PC-9 (cell line): ENCODE measurements around the gene ZNF440. TPM values are rescaled to one million over a fixed set of nuclear protein-coding genes. Genes with fewer than 3 reads are reported as not detected.
"Not testable (repeated sequence)": the region's sequence is repeated elsewhere in the genome, so short reads cannot be mapped to it uniquely, and the experiment has no call there.

Experiments
- BruUV-seq: library from RNA; stranded (reverse); fragments of 400-500 nt; replicated peaks from 2 replicates; lab custom pipeline; 2021; lab: Mats Ljungman, UMichigan
- CTCF ChIA-PET: fragments of 300-600 bp; sonication (Branson Sonifier 250); formaldehyde crosslinking; loops from one replicate; lab custom pipeline; 2022; ENCODE audit warnings: antibody characterized with exemption; lab: Charles Lee
- POLR2A ChIA-PET: fragments of 300-600 bp; sonication (Branson Sonifier 250); formaldehyde crosslinking; loops from one replicate; lab custom pipeline; 2022; ENCODE audit warnings: antibody characterized with exemption; ENCODE audit not compliant: unreplicated experiment; lab: Charles Lee
- DNase-seq, 2 experiments: peaks; one replicate each; pipeline versions ENCODE4 v3.0.0 to v3.0.0-alpha.2; 2015 to 2022; ENCODE audit warnings: mixed read lengths in 1 of 2
- H2AFZ ChIP-seq: fragments of 200-600 bp; sonication (generic); 2 replicates; pipeline ENCODE4 v1.8.1; 2017; ENCODE audit warnings: antibody characterized with exemption
- H3F3A ChIP-seq: fragments of 200-600 bp; sonication (generic); 2 replicates; pipeline ENCODE4 v1.8.1; 2017; ENCODE audit warnings: antibody characterized with exemption, mild to moderate bottlenecking, low read depth; ENCODE audit not compliant: insufficient read depth
- H3K27ac ChIP-seq: fragments of 200-600 bp; sonication (generic); 2 replicates; pipeline ENCODE4 v1.6.1; 2016; ENCODE audit warnings: mixed run types
- H3K27me3 ChIP-seq: fragments of 200-600 bp; sonication (generic); 2 replicates; pipeline ENCODE4 v1.6.1; 2016; ENCODE audit warnings: low read depth, mixed run types; ENCODE audit not compliant: insufficient read depth
- H3K36me3 ChIP-seq: fragments of 200-600 bp; sonication (generic); 2 replicates; pipeline ENCODE4 v1.6.1; 2016; ENCODE audit warnings: low read depth, mixed run types
- H3K4me1 ChIP-seq: fragments of 200-600 bp; sonication (generic); replicated peaks from 2 replicates; pipeline ENCODE4 v1.6.1; 2016; ENCODE audit warnings: mixed run types; ENCODE audit not compliant: insufficient read depth
- H3K4me2 ChIP-seq: fragments of 200-600 bp; sonication (generic); 2 replicates; pipeline ENCODE4 v1.6.1; 2017; ENCODE audit warnings: mixed run types
- H3K4me3 ChIP-seq: fragments of 200-600 bp; sonication (generic); 2 replicates; pipeline ENCODE4 v1.6.1; 2016; ENCODE audit warnings: mixed run types
- H3K79me2 ChIP-seq: fragments of 200-600 bp; sonication (generic); 2 replicates; pipeline ENCODE4 v1.6.1; 2017; ENCODE audit warnings: low read depth, mixed run types
- H3K9me2 ChIP-seq: fragments of 200-600 bp; sonication (generic); 2 replicates; pipeline ENCODE4 v1.8.1; 2017; ENCODE audit warnings: mild to moderate bottlenecking; ENCODE audit not compliant: insufficient read depth
- H3K9me3 ChIP-seq: fragments of 200-600 bp; sonication (generic); 2 replicates; pipeline ENCODE4 v1.8.1; 2016; ENCODE audit warnings: low read depth; ENCODE audit not compliant: insufficient read depth
- H4K20me1 ChIP-seq: fragments of 200-600 bp; sonication (generic); 2 replicates; pipeline ENCODE4 v1.8.1; 2017; ENCODE audit not compliant: insufficient read depth
- EZH2 ChIP-seq: fragments of 200-600 bp; sonication (generic); IDR thresholded peaks from 2 replicates; pipeline ENCODE4 v1.8.0; 2017; ENCODE audit warnings: antibody characterized with exemption, low read depth
- intact Hi-C: fragments of 100-400 bp; cut with micrococcal nuclease; formaldehyde crosslinking; loops from one replicate; pipeline ENCODE4 v1.10.0; 2022; ENCODE audit not compliant: unreplicated experiment
- total RNA-seq: library from RNA; stranded (reverse); gene quantifications from 2 replicates; pipeline ENCODE4 v1.2.3, GENCODE V29; 2021
- TF ChIP-seq, protein P1 (sequence below): fragments of 200-600 bp; sonication (generic); conservative IDR thresholded peaks from 2 replicates; pipeline ENCODE4 v1.6.1; 2017; ENCODE audit warnings: mixed run types, antibody characterized with exemption, mild to moderate bottlenecking, moderate library complexity

The ZNF440 gene
- total RNA-seq, 1 experiment from 2014 or later: 12.5 TPM

DNA sequence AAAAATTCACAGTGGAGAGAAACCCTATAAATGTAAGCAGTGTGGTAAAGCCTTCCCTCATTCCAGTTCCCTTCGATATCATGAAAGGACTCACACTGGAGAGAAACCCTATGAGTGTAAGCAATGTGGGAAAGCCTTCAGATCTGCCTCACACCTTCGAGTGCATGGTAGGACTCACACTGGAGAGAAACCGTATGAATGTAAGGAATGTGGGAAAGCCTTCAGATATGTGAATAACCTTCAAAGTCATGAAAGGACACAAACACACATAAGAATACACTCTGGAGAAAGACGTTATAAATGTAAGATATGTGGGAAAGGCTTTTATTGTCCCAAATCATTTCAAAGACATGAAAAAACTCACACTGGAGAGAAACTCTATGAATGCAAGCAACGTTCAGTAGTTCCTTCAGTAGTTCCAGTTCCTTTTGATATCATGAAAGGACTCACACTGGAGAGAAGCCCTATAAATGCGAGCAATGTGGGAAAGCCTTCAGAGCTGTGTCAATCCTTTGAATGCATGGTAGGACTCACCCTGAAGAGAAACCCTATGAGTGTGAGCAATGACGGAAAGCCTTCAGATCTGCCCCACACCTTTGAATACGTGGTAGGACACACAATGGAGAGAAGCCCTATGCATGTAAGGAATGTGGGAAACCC is 18.3 kb downstream of the ZNF440 start:
- no peak for TF ChIP-seq EZH2
- TF ChIP-seq, protein P1, sequence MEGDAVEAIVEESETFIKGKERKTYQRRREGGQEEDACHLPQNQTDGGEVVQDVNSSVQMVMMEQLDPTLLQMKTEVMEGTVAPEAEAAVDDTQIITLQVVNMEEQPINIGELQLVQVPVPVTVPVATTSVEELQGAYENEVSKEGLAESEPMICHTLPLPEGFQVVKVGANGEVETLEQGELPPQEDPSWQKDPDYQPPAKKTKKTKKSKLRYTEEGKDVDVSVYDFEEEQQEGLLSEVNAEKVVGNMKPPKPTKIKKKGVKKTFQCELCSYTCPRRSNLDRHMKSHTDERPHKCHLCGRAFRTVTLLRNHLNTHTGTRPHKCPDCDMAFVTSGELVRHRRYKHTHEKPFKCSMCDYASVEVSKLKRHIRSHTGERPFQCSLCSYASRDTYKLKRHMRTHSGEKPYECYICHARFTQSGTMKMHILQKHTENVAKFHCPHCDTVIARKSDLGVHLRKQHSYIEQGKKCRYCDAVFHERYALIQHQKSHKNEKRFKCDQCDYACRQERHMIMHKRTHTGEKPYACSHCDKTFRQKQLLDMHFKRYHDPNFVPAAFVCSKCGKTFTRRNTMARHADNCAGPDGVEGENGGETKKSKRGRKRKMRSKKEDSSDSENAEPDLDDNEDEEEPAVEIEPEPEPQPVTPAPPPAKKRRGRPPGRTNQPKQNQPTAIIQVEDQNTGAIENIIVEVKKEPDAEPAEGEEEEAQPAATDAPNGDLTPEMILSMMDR: no peak
- H3K9me2 ChIP-seq: no peaks in the 10 kb centered on the region
- H3K27ac ChIP-seq: no peak overlapping the region
- BruUV-seq: no TSS peak
- intact Hi-C loops: no loop called here
- H3K4me1 ChIP-seq: no peaks in the 10 kb centered on the region
- peaks cover 73% of the 10 kb centered on the region for H3K9me3 ChIP-seq
- POLR2A ChIA-PET: no interaction called here
- no peaks in the 10 kb centered on the region for H3K79me2 ChIP-seq
- H4K20me1 ChIP-seq: no peaks in the 10 kb centered on the region
- no peak for DNase-seq
- CTCF ChIA-PET: no interaction called here
- 0 out of 2 replicates have a peak, but pooled peaks cover 15% of the 10 kb centered on the region for H3F3A ChIP-seq
- H2AFZ ChIP-seq: no peak overlapping the region
- no peak overlapping the region for H3K4me3 ChIP-seq
- peaks cover 58% of the 10 kb centered on the region for H3K36me3 ChIP-seq
- H3K4me2 ChIP-seq: no peak overlapping the region
- no peaks in the 10 kb centered on the region for H3K27me3 ChIP-seq

DNA sequence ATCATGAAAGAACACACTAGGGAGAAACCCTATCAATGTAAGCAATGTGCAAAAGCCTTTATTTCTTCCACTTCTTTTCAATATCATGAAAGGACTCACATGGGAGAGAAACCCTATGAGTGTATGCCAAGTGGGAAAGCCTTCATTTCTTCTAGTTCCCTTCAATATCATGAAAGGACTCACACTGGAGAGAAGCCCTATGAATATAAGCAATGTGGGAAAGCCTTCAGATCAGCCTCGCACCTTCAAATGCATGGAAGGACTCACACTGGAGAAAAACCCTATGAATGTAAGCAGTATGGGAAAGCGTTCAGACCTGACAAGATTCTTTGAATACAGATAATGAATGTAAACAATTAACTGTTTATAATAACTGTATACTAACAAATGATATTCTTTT is 19.5 kb downstream of the ZNF440 start:
- H4K20me1 ChIP-seq: no peaks in the 10 kb centered on the region
- no peaks in the 10 kb centered on the region for H3K79me2 ChIP-seq
- no peaks in the 10 kb centered on the region for H3K9me2 ChIP-seq
- no peak overlapping the region for H3K4me2 ChIP-seq
- TF ChIP-seq EZH2: no peak
- TF ChIP-seq, protein P1: no peak
- peaks cover 58% of the 10 kb centered on the region for H3K36me3 ChIP-seq
- no peak for DNase-seq
- 0 out of 2 replicates have a peak, but pooled peaks cover 15% of the 10 kb centered on the region for H3F3A ChIP-seq
- CTCF ChIA-PET: no interaction called here
- H3K27ac ChIP-seq: no peak overlapping the region
- no TSS peak for BruUV-seq
- POLR2A ChIA-PET: no interaction called here
- no peaks in the 10 kb centered on the region for H3K27me3 ChIP-seq
- H2AFZ ChIP-seq: no peak overlapping the region
- H3K4me3 ChIP-seq: no peak overlapping the region; the same call in 1 of the 2 replicates
- intact Hi-C loops: no loop called here
- H3K4me1 ChIP-seq: no peaks in the 10 kb centered on the region
- peaks cover 64% of the 10 kb centered on the region for H3K9me3 ChIP-seq

DNA sequence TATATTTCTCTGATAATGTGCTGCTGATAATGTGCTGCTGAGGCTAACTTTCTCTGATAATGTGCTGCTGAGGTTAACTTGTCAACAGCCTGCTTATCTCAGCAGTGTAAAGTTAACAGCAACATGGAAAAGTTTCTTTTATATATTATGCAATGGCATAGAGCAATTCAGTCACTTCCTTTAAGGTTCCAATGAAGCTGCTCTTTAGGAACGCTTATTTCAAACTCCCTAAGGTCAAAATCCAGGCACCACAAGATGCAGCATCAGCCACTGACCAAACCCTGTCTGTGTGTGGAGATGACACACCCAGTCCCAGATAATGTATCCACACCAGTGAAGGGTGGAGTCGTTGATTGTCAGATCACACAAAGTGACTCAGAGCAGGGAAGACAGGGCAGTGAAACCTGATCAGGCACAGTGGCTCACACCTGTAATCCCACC is 21.6 kb downstream of the ZNF440 start:
- H3K27ac ChIP-seq, H3K79me2 ChIP-seq, POLR2A ChIA-PET, H3K27me3 ChIP-seq, H2AFZ ChIP-seq, H3K4me2 ChIP-seq, BruUV-seq, H3K4me1 ChIP-seq, H3K4me3 ChIP-seq, intact Hi-C loops, H4K20me1 ChIP-seq, H3K9me2 ChIP-seq, CTCF ChIA-PET: not testable (repeated sequence)
- H3K36me3 ChIP-seq: peaks cover 40% of the 10 kb centered on the region
- peaks cover 46% of the 10 kb centered on the region for H3K9me3 ChIP-seq
- peak in 1 of 2 experiments; percentile 48 for DNase-seq
- H3F3A ChIP-seq: 0 out of 2 replicates have a peak, but pooled peaks cover 15% of the 10 kb centered on the region
